Stimulated activated CD8-positive, alpha-beta memory T cell treated with anti-CD3 and anti-CD28 coated beads, Interleukin-4, amount 100 ng/mL, for 4 hours (primary cell): Measurements from ENCODE around the gene PGM2.
"Not testable (repeated sequence)": the region's sequence is repeated elsewhere in the genome, so short reads cannot be mapped to it uniquely, and the experiment has no call there.

Experiments
- DNase-seq, 2 donors: peaks; one replicate each; pipeline ENCODE4 v3.0.0-alpha.2; 2020; ENCODE audit warnings: low read depth in 2 of 2, low spot score in 1 of 2

The PGM2 gene

DNA sequence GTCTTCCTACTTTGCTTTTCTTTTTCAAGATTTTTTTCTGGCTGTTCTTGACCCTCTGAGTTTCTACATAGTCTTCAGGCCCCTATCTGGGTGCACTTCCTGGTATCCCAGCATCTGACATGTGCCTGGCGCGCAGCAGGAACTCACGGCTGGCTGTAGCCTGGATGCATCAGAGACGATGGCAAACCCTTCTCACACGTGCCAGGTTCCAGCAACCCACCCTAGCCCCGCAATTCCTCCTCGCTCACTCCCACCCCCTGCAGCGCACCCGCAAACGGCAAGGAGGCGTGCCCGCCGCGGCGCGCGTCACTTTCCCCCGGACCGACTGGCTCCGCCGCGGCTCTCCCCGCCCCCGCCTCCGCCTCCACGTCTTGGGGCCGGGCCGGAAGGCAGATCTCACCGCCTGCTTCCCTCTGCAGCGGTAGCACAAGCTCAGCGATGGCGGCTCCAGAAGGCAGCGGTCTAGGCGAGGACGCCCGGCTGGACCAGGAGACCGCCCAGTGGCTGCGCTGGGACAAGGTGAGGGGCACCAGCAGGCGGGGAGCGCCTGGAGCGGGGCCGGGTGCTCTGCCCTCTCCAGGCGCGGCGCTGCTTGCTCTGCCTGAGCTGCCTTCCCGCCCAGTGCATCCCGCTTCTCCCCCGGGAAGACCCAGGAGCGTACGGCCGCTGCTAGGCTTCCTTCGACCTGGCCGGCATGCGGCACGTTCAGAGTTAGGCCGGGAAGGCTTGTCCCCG, at the start of gene PGM2:
Gene PGM2 (plus strand): TSS at position 392 of the 735 bp plus-strand sequence. CDS start 47 bp downstream, at position 439.
- peak; percentile 82 to 83 for DNase-seq

DNA sequence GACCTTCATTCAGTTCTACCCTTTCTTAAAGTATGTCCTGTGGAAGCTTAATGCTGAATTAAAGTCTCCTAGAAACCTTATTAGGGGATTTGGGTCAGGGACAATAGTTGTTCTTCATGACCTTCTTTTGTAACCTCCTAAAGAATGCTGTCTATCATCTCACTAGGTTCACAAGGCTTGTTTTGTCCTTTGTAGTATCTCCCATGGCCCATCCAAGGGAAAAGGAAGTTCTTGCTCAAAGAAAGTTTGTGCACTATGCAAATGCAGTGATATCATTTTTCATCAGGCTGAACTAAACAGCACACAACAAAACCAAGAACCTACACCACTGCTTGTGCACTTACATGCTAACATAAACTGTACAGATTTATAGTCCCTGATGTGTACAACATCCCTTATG, 46.6 kb upstream of the PGM2 start:
- DNase-seq: no peak

DNA sequence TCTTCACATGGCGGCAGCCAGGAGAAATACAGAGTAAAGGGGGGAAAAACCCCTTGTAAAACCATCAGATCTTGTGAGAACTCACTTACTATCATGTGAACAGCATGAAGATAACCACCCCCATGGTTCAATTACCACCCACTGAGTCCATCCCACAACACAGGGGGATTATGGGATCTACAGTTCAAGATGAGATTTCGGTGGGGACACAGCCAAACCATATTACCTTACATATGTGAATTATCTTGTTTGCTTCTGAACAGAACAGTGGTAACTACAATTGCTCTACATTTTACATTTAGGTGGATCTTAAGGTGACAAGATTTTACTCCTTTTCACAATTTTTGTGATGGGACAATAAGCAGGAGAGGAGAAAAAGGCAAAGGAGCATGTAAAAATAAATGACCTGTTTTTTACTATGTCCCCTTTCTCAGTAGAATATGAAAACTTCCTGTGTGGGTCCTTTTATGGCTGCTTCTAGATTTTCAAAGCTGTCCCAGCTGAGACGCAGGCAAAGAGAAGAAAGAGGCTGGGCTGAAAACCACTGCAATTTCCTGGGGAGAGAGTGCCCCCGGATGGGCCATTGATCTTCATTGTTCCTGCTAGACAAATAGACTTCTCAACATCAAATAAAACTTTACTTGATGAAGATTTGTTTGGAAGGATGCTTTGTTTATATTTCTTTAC, 45.9 kb upstream of the PGM2 start:
- DNase-seq: peak in 1 of 2 donors; percentile 12

DNA sequence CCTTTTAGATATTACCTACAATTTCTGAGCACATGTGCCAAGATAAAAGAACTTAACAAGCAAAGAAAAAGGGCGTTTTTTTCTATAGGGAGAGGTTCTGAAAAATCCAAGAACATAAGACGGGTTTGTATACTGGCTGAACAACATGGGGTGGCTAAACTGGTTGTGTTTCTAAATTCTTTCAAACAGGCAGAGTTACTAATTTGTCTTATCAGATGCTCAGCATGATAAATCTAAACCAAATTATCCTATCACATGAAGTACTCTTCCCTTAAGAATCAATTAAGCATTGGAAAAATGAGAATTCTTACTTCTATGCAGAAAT, 45.4 kb upstream of the PGM2 start:
- no peak for DNase-seq

DNA sequence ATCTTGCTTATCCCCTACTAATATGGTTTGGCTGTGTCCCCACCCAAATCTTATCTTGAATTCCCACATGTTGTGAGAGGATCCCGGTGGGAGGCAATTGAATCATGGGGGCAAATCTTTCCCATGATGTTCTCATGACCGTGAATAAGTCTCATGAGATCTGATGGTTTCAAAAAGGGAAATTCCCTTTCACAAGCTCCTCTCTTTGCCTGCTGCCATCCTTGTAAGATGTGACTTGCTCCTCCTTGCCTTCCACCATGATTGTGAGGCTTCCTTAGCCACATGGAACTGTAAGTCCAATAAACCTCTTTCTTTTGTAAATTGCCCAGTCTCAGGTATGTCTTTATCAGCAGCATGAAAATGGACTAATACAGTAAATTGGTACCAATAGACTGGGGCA, 40.2 kb upstream of the PGM2 start:
- not testable (repeated sequence) for DNase-seq

DNA sequence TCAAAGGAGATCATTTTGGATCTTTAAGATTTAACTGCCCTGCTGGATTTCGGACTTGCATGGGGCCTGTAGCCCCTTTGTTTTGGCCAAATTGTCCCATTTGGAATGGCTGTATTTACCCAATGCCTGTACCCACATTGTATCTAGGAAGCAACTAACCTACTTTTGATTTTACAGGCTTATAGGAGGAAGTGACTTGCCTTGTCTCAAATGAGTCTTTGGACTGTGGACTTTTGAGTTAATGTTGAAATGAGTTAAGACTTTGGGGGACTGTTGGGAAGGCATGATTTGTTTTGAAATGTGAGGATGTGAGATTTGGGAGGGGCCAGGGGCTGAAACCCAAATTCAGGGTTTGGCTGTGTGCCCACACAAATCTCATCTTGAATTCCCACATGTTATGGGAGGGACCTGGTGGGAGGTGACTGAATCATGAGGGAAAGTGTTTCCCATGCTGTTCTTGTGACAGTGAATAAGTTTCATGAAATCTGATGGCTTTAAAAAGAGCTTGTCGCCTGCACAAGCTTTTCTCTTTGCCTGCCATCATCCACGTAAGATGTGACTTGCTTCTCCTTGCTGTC, 38.5 kb upstream of the PGM2 start:
- DNase-seq: not testable (repeated sequence)

DNA sequence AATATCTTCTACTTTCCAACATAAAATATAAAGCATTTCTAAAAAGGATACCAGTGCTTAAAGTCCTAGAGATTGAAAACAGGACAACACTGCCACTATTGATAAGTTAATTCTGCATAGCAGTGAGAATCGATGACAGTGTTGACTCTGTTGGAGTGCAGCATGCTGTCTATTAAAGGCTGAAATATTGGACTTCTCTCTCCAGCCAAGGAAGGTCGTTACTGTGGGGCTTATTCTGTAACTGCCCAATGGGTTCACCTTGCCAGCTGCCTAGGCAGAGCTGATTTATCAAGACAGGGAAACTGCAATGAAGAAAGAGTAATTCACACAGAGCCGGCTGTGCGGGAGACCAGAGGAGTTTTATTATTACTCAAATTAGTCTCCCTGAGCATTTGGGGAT, 37.7 kb upstream of the PGM2 start:
- DNase-seq: no peak

DNA sequence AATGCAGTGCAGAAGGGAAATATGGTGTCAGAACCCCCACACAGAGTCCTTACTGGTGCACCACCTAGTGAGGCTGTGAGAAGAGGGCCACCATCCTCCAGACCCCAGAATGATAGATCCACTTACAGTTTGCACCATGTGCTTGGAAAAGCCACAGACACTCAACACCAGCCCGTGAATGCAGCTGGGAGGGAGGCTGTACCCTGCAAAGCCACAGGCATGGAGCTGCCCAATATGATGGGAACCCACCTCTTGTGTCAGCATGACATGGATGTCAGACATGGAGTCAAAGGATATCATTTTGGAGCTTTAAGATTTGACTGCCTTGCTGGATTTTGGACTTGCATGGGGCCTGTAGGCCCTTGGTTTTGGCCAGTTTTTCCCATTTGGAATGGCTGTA, 34.2 kb upstream of the PGM2 start:
- no peak for DNase-seq

DNA sequence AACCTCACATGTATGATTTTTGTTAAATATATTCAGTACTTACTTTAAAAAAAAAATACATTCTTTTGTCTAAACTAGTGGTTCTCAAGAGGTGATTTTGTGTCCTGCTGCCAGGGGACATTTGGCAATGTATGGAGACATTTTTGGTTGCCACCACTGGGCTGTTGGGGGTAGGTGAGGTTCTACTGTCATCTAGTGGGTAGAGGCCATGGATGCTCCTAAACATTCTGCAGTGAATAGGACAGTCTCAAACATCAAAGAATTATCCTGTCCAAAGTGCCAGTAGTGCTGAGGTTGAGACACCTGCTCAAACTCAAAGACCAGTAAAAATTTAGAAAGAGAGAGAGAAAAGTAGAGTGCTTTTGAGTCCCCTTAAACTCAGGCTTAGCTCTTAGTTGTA, 32.9 kb upstream of the PGM2 start:
- no peak for DNase-seq

DNA sequence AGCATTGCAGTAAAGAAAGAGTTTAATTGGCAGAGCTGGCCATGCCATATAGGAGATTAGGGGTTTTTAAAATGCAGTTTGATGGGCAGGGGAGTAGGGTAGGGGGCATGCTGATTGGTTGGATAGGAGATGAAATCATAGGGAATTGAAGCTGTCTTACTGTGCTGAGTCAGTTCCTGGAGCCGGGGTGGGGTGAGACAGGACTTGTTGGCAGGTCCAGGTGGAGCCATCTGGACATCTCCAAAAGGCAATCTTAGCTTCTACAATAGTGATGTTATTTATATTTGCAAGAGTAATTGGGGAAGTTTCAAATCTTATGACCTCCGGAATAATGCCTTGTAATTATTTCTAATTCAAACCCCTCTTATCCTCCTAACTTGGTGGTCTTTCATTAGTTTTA, 32.4 kb upstream of the PGM2 start:
- DNase-seq: no peak

DNA sequence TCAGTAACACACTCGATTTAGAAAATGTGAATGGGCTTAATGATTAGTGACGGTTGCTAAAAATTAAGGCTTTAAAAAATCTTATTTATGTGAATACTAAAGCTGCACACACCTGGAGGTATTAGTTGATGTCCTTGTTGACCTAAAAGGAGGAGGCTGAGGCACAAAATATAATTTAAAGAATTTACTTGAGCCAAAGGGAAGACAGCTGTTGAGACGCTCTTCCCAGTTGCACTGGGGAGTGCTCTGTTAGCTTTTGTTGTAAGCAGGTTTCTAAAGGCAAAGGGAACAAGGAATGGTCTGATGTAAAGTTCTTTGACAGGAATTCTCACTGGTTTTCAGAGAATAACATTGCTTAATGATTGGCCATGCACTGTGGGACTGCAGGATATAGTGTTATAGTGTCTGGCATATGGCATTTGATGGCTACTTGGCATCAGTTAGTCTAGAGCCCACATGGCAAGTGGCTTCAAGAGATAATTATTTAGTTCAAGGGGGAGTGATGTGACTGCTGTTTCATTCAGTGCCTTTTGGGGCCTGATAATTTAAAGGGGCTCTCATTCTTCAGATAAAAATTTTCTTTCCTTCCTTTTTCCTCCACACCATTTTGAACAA, 30.8 kb upstream of the PGM2 start:
- DNase-seq: no peak

DNA sequence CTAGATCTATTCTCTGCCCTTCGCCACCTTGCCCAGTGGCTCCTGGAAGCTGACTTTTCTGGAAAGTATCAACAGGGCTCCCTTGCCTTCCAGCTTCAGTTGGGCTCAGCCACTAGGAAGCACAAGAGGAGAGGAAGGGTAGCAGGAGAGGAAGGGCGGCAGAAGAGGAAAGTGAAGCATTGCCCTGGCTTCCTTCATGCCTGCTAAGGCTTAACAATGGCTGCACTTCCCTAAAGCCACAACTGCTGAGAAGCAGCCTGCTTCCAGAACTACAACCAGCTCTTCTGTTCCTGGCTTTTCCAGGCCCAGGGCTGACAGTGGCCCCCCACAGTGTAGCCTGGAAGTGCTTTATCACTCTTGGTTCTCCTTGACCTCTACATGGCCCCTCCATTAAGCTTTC, 29.1 kb upstream of the PGM2 start:
- DNase-seq: no peak

DNA sequence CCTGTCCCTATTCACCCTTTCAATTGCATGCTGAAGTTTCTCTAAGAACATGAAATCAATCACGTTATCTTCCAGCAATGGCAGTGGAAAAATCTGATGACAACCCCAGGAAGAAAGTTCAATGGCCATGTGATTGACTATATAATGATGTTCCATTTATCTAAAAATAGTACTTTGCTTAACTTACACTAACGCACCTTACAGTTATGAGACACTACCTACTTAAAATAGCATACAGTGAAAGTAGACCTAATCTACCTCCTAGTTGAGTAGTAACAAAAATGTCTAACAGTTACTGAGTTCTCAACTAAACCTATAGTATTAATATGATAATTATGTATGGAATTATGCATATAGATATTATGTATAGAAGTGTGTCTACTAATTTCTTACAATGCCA, 28.6 kb upstream of the PGM2 start:
- DNase-seq: no peak

DNA sequence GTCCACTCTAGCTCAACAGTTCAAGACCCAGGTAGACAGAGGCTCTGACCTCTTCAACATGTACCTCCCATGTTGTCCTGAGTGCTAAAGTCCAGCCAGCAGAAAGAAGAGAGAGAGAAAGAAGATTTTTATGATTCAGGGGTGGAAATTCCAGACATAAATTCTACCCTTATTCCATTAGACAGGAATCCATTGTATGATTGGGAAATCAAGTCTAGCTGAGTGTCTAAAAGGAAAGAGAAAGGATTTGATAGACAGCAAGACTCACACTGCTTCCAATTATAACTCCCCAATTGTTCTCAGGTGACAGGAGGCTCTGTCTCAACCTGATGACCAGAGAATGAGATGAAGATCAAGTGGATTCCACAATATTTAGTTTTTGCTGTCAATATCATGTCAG, 27.9 kb upstream of the PGM2 start:
- no peak for DNase-seq

DNA sequence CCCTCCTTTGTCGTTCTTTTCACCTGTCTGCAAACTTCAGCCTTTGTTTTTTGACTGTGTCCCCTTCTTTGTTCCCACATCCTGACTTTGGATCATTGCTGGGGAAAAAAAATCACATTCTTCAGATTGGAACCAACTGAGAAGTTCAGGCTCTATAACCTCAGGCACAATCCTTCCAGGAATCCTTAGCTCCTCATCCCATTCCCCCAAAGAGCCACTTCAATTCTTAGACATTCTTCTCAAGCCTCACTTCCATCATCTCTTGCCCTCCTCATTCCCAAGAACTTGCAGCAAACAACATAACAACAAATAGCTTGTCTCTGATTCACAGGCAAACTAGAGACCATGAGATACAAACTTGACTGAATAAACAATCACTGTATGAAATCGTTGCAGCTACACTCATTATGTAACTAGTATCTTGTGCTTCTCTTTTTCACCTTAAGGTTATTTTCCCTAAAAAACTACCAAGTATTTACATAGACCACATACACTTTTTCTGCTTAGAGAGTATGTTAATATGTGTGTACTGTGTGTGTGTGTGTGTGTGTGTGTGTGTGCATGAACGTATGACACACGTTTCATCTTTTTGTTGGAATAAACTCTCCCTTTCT, 26.4 kb upstream of the PGM2 start:
- no peak for DNase-seq

DNA sequence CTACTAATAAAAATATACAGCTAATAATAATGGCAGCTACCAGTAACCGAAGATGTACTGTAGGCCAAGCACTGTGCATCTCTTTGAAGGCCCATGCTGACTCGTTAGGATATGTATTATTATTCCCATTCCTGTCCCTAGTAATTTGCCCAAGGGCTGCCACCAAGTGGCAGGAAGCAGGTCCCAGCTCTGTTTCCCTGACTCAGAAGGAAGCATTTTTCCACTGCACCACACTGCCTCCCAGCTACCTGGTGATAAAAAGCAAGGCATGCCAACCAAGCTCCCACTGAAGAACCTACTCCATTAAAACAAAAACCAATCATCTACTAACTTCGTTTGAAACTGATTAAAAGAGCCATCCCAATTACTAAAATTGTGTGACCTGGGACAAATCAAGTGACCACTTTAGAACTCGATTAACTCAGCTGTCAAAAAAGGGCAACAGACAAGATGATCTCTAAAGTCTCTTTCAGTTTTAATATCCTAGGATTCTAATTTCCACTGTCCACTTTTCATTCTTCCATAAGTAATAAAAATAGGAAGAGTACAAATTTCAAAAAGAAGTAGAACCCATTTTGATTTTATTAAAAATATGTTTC, 24.3 kb upstream of the PGM2 start:
- no peak for DNase-seq

DNA sequence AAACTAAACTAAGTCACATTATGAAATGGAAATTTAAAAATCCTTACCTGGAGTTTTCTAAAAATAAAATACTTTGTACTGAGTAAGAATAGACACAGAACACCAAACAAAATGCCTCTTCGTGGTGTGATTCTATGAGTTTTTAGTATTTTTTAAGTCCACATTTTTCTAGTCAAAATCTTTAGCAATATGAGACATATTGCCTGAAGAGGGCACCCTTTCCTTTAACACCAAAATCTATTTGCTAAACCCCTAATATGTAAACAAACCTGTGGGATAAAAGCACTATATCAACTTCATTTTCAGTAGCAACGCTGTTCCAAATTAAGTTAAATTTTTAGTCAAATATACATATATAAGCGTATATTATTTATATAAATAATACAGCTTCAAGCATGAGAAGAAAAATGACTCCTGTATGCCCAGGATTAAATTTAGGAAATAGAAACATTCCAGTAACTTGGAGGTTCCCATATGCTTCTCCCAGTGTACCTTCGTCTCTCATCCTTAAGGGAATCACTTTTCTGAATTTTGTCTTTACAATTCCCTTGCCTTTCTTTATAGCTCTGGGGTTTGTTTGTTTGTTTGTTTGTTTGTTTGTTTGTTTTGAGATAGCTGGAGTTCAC, 23.0 kb upstream of the PGM2 start:
- DNase-seq: no peak

DNA sequence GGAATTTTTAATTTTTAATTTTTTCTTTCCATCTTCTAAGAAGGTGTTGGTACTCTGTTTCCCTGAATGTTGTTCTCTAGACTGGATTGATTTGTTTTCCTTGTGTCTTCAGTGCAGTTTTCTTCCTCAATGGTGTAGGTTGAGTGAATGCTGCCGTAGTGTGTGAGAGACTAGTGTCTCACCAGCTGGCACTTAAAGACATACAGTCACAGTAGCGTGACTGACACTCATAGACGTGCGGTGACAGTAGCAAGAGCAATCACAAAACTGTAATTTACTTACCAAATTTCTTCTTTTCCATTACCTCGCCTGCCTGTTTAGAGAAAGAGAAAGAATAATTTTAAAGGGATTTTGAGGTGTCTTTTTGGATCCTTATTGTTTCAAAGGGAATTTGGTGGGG, 21.4 kb upstream of the PGM2 start:
- DNase-seq: no peak

DNA sequence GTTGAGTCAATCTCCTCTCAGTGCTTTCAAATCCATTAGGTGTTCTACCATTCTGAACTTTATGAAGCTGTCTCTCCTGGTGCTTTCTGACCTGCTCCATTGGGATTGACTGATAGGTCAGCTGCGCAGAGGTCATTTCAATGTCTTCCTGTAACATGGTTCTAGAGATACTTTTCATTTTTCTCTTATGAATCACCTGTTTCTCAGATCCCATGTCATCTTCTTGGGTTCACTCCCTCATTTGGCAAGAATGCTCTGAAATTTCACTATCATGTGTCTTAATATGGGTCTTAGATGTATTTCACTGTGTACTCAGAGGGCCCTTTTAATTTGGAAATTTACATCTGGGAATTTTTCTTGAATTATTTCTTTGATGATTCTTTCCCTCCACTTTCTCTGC, 13.8 kb upstream of the PGM2 start:
- no peak for DNase-seq

DNA sequence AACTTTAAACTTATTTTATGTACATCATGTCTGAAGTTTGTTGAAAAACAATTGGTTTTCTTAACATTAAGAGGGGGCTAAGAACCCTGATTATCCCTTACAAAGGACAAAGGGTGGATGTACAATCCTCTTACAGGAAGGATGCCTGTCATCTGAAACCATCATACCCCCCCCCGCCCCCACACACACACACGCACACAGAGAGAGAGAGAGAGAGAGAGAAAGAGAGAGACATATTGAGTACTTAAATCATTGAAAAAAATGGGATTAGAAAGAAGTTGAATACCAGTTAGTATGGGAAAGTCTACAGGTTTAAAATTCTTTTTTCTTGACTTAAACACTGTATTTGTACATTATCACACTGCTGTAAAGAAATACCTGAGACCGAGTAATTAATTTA, 10.9 kb upstream of the PGM2 start:
- no peak for DNase-seq

DNA sequence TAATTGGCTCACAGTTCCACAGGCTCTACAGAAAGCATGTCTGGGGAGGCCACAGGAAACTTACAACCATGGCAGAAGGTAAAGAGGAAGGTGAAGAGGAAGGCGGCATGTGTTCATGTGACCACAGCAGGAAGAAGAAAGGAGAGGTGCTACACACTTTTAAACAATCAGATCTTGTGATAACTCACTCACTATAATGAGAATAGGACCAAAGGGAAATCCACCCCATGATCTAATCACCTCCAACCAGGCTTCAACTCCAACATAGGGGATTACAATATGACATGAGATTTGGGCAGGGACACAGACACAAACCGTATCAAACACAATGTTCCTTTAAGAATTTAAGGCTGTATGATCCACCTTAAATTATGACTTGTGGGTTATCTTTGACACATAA, 10.5 kb upstream of the PGM2 start:
- DNase-seq: no peak
